Spleen (tissue), 7 donors: ENCODE data around the gene ROMO1.

Experiments used
- CTCF ChIP-seq, 11 experiments: fragments of 200-600 bp in 7 of 11; fragments of 450-650 bp in 4 of 11; sonication (generic) in 4 of 11; IDR thresholded peaks in 8 of 11; conservative IDR thresholded peaks in 3 of 11; 1 replicate in 7 of 11; 2 replicates in 4 of 11; pipeline versions ENCODE4 v1.4.0 to v1.8.0; 2016 to 2021; ENCODE audit warnings: antibody characterized with exemption in 11 of 11, inconsistent platforms in 4 of 11, mild to moderate bottlenecking in 1 of 11
- POLR2A ChIP-seq, 3 donors: fragments of 450-650 bp; IDR thresholded peaks; one replicate each; pipeline ENCODE4 v1.5.1; 2017; ENCODE audit warnings: antibody characterized with exemption in 3 of 3, mild to moderate bottlenecking in 1 of 3
- donor health status: DM: no; HTN: no; CAD: no; lungs with moderate emphysema.
- donor health status: DM: no; HTN: no; CAD: no.
- donor health status: DM: no; HTN: no; CAD: no.

- TF ChIP-seq CTCF (IDR thresholded peaks at IDR 0.05 in 8 of 11, conservative IDR thresholded peaks at IDR 0.05 in 3 of 11): no peak
- no peak for TF ChIP-seq POLR2A (IDR thresholded peaks at IDR 0.05)
Observed at GRCh38 chr20:35653430-35653734, 45.8 kb upstream of the ROMO1 start.
